Mucosa of descending colon (tissue), 3 donors: Measurements from ENCODE around the gene FAM149B1. TPM values are rescaled to one million over a fixed set of nuclear protein-coding genes. Genes with fewer than 3 reads are reported as not detected.
"Not testable (repeated sequence)": the region's sequence is repeated elsewhere in the genome, so short reads cannot be mapped to it uniquely, and the experiment has no call there.

Experiments
- ATAC-seq: fragments of 200-7000 bp; cut with Tn5 transposase; one replicate; pipeline ENCODE4 v1.9.1; 2020; ENCODE audit warnings: mild to moderate bottlenecking, moderate library complexity
- DNase-seq, 3 donors: peaks; one replicate each; pipeline ENCODE4 v3.0.0-alpha.2; 2020
- H3K36me3 ChIP-seq: fragments of 200-600 bp; one replicate; pipeline ENCODE4 v1.8.0; 2021; ENCODE audit warnings: low read depth, mild to moderate bottlenecking
- H3K4me1 ChIP-seq: fragments of 200-600 bp; one replicate; pipeline ENCODE4 v1.8.0; 2021; ENCODE audit warnings: low read depth, mild to moderate bottlenecking
- H3K4me3 ChIP-seq: fragments of 200-600 bp; one replicate; pipeline ENCODE4 v1.8.0; 2021; ENCODE audit warnings: mild to moderate bottlenecking
- H3K9me3 ChIP-seq: fragments of 200-600 bp; one replicate; pipeline ENCODE4 v1.8.0; 2021; ENCODE audit warnings: mild to moderate bottlenecking
- CTCF ChIP-seq: fragments of 200-600 bp; IDR thresholded peaks from one replicate; pipeline ENCODE4 v1.8.0; 2022; ENCODE audit warnings: antibody characterized with exemption, mild to moderate bottlenecking
- intact Hi-C, 2 donors: fragments of 100-400 bp; cut with DNase I in 1 of 2; cut with micrococcal nuclease in 1 of 2; formaldehyde crosslinking; loops; one replicate each; pipeline versions ENCODE4 v1.11.0 to v1.11.1; 2022; cut with DNase I, micrococcal nuclease
- total RNA-seq, 3 donors: library from RNA; stranded (reverse); fragmentation: NEBNext Ultra II Directional in 2 of 3; extraction: Animal tissue kit (Norgen Biotek cat#: 25700) in 2 of 3; gene quantifications; one replicate each; pipeline versions ENCODE4 v1.2.1 to v1.2.4, GENCODE V29; 2021 to 2023
- donor health status: DM: no; HTN: no; CAD: no; lungs with moderate emphysema.
- donor health status: DM: no; HTN: no; CAD: no.
- donor health status: DM: no; HTN: yes; CAD: no.

The FAM149B1 gene
- total RNA-seq, 3 donors from 2014 or later, result 15.4 to 23.0 (median 20.5) TPM

DNA sequence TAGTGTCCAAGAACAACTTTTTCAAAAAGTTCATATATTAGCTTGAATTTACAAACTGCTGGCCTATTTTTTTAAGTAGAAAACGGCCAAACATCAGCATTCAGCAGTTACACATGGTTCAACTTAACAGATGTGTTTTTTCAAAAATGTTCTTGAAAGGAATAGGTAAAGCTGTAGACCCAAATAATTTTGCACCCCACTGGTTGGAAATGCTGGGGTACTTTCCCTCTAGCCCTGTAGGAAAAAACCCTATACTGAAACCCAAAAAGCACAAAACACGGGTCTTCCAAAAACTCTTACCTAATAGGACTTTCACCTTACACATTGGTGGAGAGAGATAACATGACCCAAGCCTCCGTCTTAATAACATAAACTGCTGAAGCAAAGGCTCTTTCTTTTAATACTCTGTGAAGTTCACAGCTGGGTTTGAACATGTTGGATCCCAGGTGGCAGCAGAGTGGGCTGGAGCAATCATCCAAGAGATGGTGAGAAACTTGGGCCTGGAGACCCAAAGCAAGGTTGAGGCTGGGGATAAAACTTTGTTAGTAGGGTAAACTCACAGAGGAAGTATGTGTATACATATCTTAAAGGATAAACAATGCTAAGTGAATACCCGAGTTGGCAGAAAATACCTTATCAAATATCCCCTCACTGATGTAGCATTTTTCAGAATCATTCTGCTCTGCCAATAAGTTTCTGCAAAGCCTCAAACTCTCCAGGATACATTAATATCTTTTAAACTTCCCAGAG is 79.8 kb downstream of the FAM149B1 start:
- H3K36me3 ChIP-seq, result no peaks in the 10 kb centered on the region

GRCh38 chr10:73248259-73248724 is 80.4 kb downstream of the FAM149B1 start:
- Histone ChIP-seq H3K36me3 (no peaks in the 10 kb centered on the region), H3K4me3 (no peak overlapping the region), H3K4me1 (peaks cover 22% of the 10 kb centered on the region), H3K9me3 (no peaks in the 10 kb centered on the region)
- no peak for ATAC-seq
- DNase-seq, result no peak
- TF ChIP-seq CTCF, result no peak
- intact Hi-C loops, result no loop called here

More for the DNA sequence above, 79.8 kb downstream of the FAM149B1 start:
- Histone ChIP-seq H3K4me1 (peaks cover 20% of the 10 kb centered on the region), H3K9me3 (no peaks in the 10 kb centered on the region), H3K4me3 (peak overlapping the region; percentile 61)
- ATAC-seq (no peak), DNase-seq (no peak)
- no peak for TF ChIP-seq CTCF
- intact Hi-C loops, result no loop called here

DNA sequence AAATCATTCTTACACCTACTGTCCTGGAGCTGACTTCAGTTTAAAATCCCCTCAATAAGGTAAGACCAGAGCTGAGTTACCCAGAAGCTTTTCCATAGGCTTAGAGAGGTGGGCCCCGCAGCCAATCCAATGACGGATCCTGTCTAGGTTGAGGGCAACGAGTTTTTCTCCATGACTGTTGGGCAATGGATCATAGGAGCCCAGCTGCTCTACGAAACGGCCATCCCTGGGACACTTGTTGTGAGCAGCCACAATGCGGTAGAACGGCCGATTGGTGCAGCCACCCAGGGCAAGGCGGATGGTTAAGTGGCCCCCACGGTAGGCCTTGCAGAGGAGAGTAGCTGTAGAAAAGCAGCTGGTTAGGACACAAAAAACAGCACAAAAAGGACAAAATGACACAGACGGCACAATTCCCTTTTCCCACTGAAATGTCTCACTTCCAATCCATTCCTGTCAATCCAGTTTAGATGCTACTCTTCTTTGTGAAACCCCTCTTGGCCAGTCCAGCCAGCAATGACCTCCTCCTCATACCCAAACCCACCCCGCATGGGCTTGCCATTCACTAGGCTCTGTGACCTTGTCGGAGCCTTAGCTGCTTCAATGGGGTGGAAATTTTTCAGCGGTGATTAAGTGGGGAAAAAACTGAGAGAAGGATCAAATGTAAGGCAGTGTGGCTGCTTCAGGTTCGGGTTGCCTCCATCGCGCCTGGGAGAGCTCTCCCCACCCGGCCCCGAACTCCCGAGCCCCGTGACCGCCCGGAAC is 83.9 kb downstream of the FAM149B1 start:
- H3K4me1 ChIP-seq, result peaks cover 25% of the 10 kb centered on the region
- peak in 2 of 3 donors; percentile 9 to 37 for DNase-seq
- intact Hi-C loops, result loop anchor here in 1 of 2 donors (5.0 kb wide), 1 partner anchor 160 kb away; the partner anchor contains the start of gene ANXA7
- no peaks in the 10 kb centered on the region for H3K36me3 ChIP-seq
- TF ChIP-seq CTCF, result no peak
- peak; percentile 78 for ATAC-seq
- H3K4me3 ChIP-seq, result peak overlapping the region; percentile 60
- no peaks in the 10 kb centered on the region for H3K9me3 ChIP-seq

- ATAC-seq (peak; percentile 98), DNase-seq (peak; percentile 93 to 98 (median 94))
- no peaks in the 10 kb centered on the region for H3K36me3 ChIP-seq
- no peak for TF ChIP-seq CTCF
- H3K9me3 ChIP-seq, result no peaks in the 10 kb centered on the region
- H3K4me1 ChIP-seq, result peaks cover 19% of the 10 kb centered on the region
- intact Hi-C loops, result loop anchor here in 1 of 2 donors (5.0 kb wide), 1 partner anchor 160 kb away; the partner anchor contains the start of gene ANXA7
- H3K4me3 ChIP-seq, result peak within 1 kb of the TSS; percentile 60
These were observed 84.7 kb downstream of the FAM149B1 start, which contains the start of gene MRPS16 for GRCh38 chr10:73252445-73253224. Gene MRPS16 (minus strand): TSS chr10:73252644. CDS start chr10:73252482, 162 bp downstream.

DNA sequence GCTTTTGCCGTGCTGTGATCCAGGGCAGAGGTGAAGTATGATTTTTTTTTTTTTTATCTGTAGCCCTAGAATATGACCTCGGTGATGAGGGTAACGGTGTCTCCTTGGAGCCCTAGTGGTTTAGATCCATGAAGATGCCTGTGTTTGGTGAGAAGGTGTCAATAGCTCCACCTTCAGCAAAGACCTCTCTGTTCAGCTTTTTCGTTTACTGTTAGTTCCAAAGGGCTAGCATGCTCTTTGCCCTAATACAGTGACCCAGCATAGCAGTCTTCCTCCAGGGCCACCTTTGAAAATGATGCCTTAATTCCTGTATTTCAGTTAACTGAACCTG is 85.3 kb downstream of the FAM149B1 start:
- intact Hi-C loops, result loop anchor here in 1 of 2 donors (5.0 kb wide), 1 partner anchor 159 kb away; the partner anchor contains the start of gene ANXA7

DNA sequence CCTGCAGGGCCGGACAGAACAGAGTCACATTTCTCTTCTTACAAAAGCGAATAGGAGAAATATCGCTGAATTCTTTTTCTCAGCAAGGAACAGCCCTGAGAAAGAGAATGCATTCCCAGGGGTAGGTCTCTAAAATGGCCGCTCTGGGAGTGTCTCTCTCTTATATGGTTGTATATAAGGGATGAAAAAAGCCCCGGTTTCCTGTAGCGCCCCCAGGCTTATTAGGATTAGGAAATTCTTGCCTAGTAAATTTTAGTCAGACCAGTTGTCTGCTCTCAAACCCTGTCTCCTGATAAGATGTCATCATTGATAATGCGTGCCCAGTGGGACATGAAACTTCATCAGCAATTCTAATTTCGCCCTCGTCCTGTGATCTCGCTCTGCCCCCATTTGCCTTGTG is 90.7 kb downstream of the FAM149B1 start:
- ATAC-seq, intact Hi-C loops, H3K4me3 ChIP-seq: not testable (repeated sequence)

More for the DNA sequence above, 85.3 kb downstream of the FAM149B1 start:
- Histone ChIP-seq H3K4me3 (peak overlapping the region; percentile 60), H3K4me1 (peaks cover 17% of the 10 kb centered on the region), H3K36me3 (no peaks in the 10 kb centered on the region), H3K9me3 (no peaks in the 10 kb centered on the region)
- DNase-seq, result peak in 1 of 3 donors; percentile 9
- no peak for TF ChIP-seq CTCF
- ATAC-seq, result no peak

More for the DNA sequence above, 90.7 kb downstream of the FAM149B1 start:
- peaks cover 10% of the 10 kb centered on the region for H3K9me3 ChIP-seq
- not testable (repeated sequence) for H3K4me1 ChIP-seq, H3K36me3 ChIP-seq, DNase-seq
